HL-60 (cell line): ENCODE results near the gene BPIFB2.

Experiments
- CTCF ChIP-seq: IDR thresholded peaks from one replicate; pipeline ENCODE4 v1.5.1; 2011; ENCODE audit warnings: low read length, control low read depth, inconsistent platforms; ENCODE audit not compliant: insufficient read depth
- GABPA ChIP-seq: IDR thresholded peaks from 2 replicates; pipeline ENCODE4 v1.6.1; 2012; ENCODE audit warnings: low read depth
- POLR2AphosphoS5 ChIP-seq: IDR thresholded peaks from 2 replicates; pipeline ENCODE4 v1.6.1; 2012; ENCODE audit warnings: low read depth
- REST ChIP-seq: IDR thresholded peaks from 2 replicates; pipeline ENCODE4 v1.6.1; 2012; ENCODE audit warnings: low read depth; ENCODE audit not compliant: insufficient replicate concordance
- SPI1 ChIP-seq: IDR thresholded peaks from 2 replicates; pipeline ENCODE4 v1.6.1; 2012; ENCODE audit warnings: low read depth, mild to moderate bottlenecking, borderline replicate concordance

GRCh38 chr20:33065785-33066184 lies 58.3 kb downstream of the BPIFB2 start:
- no peak for TF ChIP-seq POLR2AphosphoS5
- TF ChIP-seq CTCF = no peak
- TF ChIP-seq GABPA = no peak
- no peak for TF ChIP-seq REST
- no peak for TF ChIP-seq SPI1
